Measurements from ENCODE around the gene CPLANE1.

CPLANE1 gene

DNA sequence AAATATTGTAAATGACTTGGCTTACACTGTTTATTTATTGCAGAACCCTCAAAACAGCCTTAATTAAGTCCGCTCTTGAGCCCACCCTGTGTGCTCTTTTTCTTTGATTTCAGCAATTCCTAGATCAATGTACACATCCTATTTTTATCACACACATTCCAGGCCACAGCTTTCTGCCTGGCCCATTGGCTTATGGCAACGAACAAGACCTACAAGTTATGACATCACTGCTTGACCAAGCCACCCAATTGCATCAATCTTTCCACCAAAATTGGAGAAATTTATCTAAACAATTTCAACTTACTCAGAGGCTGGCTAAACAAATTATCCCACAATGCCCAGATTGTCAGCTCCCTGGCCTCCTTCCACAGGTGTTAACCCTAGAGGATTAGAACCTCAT is 158.4 kb downstream of the CPLANE1 start:
- TF ChIP-seq, protein P1, sequence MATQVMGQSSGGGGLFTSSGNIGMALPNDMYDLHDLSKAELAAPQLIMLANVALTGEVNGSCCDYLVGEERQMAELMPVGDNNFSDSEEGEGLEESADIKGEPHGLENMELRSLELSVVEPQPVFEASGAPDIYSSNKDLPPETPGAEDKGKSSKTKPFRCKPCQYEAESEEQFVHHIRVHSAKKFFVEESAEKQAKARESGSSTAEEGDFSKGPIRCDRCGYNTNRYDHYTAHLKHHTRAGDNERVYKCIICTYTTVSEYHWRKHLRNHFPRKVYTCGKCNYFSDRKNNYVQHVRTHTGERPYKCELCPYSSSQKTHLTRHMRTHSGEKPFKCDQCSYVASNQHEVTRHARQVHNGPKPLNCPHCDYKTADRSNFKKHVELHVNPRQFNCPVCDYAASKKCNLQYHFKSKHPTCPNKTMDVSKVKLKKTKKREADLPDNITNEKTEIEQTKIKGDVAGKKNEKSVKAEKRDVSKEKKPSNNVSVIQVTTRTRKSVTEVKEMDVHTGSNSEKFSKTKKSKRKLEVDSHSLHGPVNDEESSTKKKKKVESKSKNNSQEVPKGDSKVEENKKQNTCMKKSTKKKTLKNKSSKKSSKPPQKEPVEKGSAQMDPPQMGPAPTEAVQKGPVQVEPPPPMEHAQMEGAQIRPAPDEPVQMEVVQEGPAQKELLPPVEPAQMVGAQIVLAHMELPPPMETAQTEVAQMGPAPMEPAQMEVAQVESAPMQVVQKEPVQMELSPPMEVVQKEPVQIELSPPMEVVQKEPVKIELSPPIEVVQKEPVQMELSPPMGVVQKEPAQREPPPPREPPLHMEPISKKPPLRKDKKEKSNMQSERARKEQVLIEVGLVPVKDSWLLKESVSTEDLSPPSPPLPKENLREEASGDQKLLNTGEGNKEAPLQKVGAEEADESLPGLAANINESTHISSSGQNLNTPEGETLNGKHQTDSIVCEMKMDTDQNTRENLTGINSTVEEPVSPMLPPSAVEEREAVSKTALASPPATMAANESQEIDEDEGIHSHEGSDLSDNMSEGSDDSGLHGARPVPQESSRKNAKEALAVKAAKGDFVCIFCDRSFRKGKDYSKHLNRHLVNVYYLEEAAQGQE (IDR thresholded peaks at IDR 0.05; ENCODE audit: insufficient read depth in 1 of 2, low read depth in 2 of 2, low read length in 2 of 2) = no peak
- no peak for TF ChIP-seq SIN3A (IDR thresholded peaks at IDR 0.05; ENCODE audit: borderline replicate concordance, insufficient read depth, low read length)
- no peak for TF ChIP-seq POLR2AphosphoS5 (IDR thresholded peaks at IDR 0.05; ENCODE audit: low read depth, low read length)
- no peak for TF ChIP-seq TAF1 (IDR thresholded peaks at IDR 0.05; ENCODE audit: borderline replicate concordance, insufficient read depth, low read length)
- no peak for TF ChIP-seq FOXP2 (optimal IDR thresholded peaks at IDR 0.05; ENCODE audit: borderline replicate concordance, extremely low read depth, extremely low read length, insufficient read depth)

DNA sequence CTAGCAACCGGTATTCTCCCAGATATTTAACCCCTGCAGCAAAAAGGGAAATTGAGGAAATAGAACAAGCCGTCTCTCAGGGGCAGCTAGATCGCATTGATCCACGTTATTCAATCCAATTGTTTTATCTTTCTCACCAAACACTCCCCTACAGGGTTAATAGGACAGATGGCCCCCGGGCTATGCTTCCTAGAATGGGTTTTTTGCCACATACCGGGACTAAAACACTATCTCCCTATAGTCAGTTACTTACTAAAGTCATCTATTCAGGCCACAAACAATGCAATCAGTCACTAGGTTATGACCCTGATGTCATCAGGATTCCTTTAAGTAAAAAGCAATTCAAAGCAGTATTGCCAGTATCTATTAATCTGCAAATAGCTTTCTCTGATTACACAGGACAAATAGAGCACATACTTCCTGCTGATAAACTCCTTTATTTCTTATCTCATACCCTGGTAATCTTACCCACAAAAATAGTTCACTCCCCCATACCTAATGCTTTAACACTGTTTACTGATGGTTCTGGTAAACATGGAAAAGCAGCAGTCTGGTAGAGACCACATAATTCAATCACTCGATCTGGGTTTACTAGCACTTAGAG is 159.0 kb downstream of the CPLANE1 start:
- TF ChIP-seq SIN3A (IDR thresholded peaks at IDR 0.05; ENCODE audit: borderline replicate concordance, insufficient read depth, low read length) (no peak), TAF1 (IDR thresholded peaks at IDR 0.05; ENCODE audit: borderline replicate concordance, insufficient read depth, low read length) (no peak), POLR2AphosphoS5 (IDR thresholded peaks at IDR 0.05; ENCODE audit: low read depth, low read length) (no peak), FOXP2 (optimal IDR thresholded peaks at IDR 0.05; ENCODE audit: borderline replicate concordance, extremely low read depth, extremely low read length, insufficient read depth) (no peak)
- TF ChIP-seq, protein P1 (IDR thresholded peaks at IDR 0.05; ENCODE audit: insufficient read depth in 1 of 2, low read depth in 2 of 2, low read length in 2 of 2) = no peak

DNA sequence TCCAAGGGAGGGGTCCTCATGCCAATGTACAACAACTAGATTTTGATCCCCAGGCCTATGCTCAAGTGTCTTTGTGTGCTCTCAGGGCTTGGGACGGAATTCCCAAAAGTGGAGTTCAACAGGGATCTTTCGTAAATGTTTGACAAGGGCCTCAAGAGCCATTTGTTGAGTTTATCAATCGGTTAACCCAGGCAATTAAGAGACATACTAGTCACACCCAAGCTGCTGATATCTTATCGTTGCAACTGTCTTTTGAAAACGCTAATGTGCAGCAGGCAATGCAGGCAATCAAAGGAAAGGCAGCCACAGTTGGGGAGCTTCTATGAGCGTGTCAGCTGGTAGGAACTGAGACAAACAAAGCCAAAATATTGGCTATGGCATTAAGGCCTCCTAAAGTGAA is 161.2 kb downstream of the CPLANE1 start:
- TF ChIP-seq, protein P1 (IDR thresholded peaks at IDR 0.05; ENCODE audit: insufficient read depth in 1 of 2, low read depth in 2 of 2, low read length in 2 of 2) = no peak
- TF ChIP-seq TAF1 (IDR thresholded peaks at IDR 0.05; ENCODE audit: borderline replicate concordance, insufficient read depth, low read length) (no peak), FOXP2 (optimal IDR thresholded peaks at IDR 0.05; ENCODE audit: borderline replicate concordance, extremely low read depth, extremely low read length, insufficient read depth) (no peak), SIN3A (IDR thresholded peaks at IDR 0.05; ENCODE audit: borderline replicate concordance, insufficient read depth, low read length) (no peak), POLR2AphosphoS5 (IDR thresholded peaks at IDR 0.05; ENCODE audit: low read depth, low read length) (no peak)

DNA sequence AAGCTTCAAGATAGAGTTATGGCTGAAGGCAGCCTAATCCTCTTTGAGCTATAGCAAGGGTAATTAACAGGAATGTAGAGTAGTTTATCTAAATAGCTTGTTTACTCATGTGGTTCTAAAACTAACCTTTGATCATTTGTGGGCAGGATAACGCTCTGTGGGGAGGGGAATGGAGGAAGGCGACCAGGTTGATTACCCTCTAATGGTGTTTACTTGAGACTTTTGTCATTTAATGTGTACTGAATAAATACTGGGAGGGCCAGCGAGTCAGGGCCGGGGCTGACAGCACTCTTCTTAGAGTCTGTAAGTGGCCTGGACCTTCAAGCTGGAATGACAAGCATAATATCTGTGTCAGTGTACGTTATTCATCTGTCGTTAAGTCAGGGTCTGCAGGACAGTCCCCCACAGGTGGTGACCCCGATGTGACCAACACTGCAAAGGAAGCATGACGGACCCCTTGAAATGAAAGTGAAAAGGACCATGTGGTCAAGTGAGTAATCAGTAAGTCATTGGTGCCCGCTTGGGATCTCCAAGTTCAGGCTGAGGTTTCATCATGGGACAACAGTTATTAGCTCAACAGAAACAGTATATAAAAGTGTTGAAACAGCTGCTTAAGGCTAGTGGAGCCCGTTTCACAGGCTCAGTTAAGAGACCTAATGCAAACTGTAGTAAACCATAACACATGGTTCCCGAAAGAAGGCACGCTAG is 162.6 kb downstream of the CPLANE1 start:
- TF ChIP-seq SIN3A (IDR thresholded peaks at IDR 0.05; ENCODE audit: borderline replicate concordance, insufficient read depth, low read length) = no peak
- TF ChIP-seq, protein P1 (IDR thresholded peaks at IDR 0.05; ENCODE audit: insufficient read depth in 1 of 2, low read depth in 2 of 2, low read length in 2 of 2) = no peak

Measured in PFSK-1 (cell line).